HG02852 (cell line): Measurements from ENCODE around the gene CNNM1.

Source experiments
- ATAC-seq: cut with Tn5 transposase; IDR thresholded peaks from one replicate; pipeline ENCODE4 v1.9.1; 2021; ENCODE audit warnings: mild to moderate bottlenecking, moderate library complexity; ENCODE audit not compliant: unreplicated experiment

CNNM1 gene

GRCh38 chr10:99337311-99337811 lies 8.2 kb downstream of the CNNM1 start:
- ATAC-seq, result no peak

- no peak for ATAC-seq
Measured at GRCh38 chr10:99337901-99338300, 8.7 kb downstream of the CNNM1 start.

DNA sequence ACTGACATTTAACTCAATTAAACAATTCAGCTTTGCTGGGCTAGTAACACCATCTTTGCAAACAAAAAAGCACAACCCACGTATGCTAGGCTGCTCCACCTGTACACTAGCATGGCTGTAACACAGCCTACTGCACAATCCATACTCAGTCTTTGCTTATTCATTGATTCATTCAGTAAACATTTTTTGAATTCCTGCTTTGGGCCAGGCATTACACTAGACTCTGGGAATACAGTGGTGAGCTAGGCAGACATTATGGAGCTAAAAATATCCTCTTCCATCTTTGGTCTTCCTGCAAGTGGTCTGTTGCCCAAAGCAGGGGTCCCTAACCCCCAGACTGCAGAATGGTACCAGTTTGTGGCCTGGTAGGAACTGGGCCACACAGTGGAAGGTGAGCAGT lies 9.9 kb downstream of the CNNM1 start:
- ATAC-seq, result no peak

DNA sequence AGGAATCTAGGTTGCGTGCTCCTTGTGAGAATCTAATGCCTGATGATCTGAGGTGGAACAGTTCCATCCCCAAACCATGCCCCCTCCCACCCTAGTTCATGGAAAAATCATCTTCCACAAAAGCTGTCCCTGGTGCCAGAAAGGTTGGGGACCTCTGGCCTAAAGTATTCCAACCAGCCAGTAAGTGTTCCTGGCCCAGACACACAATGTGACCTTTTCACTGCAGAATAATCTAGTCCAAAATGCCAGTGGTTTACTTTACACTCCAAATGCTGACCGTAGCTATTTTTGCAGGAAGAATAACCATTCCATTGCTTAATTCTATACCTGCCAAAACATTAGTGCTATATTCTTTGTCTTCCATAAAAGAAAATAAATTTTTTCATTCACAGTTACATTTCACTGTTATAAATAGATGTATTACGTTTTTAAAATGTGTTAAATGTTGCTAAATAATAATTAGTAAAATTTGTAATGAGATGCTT lies 10.4 kb downstream of the CNNM1 start:
- no peak for ATAC-seq

DNA sequence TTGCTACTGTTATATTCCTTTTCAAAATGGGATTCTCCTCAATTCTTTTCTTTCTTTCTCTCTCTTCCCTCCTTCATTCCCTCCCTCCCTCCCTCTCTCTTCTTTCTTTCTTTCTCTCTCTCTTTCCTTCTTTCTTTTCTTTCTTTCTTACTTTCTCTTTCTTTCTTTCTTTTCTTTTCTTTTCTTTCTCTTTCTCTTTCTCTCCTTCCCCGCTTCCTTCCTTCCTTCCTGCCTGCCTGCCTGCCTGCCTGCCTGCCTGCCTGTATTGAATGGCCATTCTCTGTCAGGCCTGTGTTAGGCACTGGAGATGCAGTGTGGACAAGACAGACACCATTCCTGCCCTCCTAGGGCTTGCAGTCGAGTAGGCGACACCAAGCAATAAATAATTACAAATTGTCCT lies 11.5 kb downstream of the CNNM1 start:
- no peak for ATAC-seq

DNA sequence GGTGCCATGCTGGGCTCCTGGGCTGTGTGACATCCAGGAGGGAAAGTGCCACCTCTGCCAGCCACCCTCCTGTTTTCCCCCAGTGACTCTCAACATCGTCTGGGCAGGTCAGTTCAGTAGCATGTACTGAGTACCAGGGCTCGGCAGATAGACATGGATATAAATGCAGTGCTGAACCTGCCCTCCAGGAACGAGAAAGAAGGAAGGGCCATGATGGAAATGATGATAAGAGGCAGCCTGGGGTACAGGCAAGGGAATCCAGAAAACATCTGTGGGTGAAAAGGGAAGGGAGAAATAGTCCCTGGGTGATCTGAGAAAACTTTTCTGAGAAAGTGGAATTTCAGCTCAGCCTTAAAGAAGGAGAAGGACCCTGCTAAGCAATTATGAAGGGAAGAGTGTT lies 12.1 kb downstream of the CNNM1 start:
- ATAC-seq, result no peak

GRCh38 chr10:99341860-99342490 lies 12.8 kb downstream of the CNNM1 start:
- no peak for ATAC-seq

DNA sequence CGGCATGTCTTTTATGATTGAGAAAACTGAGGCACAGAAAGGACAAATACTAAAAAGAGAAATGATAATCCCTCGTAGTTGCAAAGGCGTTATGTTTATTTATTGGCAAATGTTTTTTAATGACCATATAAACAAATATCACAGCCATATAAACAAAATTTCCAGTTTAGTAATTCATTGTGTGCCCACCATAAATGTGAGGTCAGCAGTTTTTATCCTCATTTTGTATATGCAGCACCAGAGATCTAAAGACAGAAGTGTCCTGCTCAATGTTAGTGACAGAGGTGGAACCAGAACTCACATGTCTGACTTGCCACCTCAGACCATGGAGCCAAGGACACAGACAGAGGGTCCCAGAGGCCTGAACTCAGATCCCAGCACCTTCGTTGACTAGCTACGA lies 14.1 kb downstream of the CNNM1 start:
- ATAC-seq, result no peak

- ATAC-seq, result no peak
Measured at GRCh38 chr10:99344715-99345114, 15.6 kb downstream of the CNNM1 start.

- no peak for ATAC-seq
Measured at GRCh38 chr10:99345350-99345749, 16.2 kb downstream of the CNNM1 start.

GRCh38 chr10:99346247-99346646 lies 17.1 kb downstream of the CNNM1 start:
- ATAC-seq, result no peak

DNA sequence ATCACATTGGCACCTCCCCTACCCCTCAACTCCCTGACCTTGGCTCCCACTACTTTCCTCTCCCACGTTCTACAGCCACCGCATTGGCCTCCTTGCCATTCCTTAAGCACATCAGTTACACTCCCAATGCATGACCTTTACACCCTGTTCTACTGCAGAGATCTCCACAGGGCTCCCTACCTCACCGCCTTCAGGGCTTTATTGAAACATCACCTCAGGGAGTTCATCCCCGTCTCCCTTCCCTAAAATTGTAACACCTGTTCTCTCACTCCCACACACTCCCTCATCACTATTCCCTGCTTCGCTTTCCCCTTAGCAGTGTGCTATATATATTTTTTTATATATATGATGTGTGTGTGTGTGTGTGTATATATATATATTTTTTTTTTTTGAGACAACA lies 18.5 kb downstream of the CNNM1 start:
- no peak for ATAC-seq

GRCh38 chr10:99353182-99353581 lies 24.0 kb downstream of the CNNM1 start:
- no peak for ATAC-seq

- no peak for ATAC-seq
Measured at GRCh38 chr10:99357691-99358090, 28.5 kb downstream of the CNNM1 start.

DNA sequence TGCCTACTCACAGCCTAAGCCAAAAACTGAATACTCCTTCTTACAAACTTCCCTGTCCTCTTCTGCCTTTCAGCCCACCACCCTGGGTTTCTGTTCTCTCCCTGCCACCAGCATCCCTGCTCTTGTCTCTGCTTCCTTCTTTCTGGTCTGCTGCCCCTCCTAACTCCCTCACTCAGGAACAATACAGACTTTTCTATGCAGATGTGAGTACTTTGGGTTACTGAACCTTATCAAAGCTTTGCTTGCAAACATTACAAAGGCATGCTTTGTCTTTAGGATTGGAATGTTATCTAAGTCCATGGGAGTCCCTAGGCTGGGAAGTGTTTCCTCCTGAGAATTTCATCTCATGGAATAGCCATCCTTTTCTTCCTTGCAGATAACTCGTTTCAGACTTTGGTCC lies 28.9 kb downstream of the CNNM1 start:
- no peak for ATAC-seq

- ATAC-seq, result no peak
Measured at GRCh38 chr10:99360934-99361333, 31.8 kb downstream of the CNNM1 start.

DNA sequence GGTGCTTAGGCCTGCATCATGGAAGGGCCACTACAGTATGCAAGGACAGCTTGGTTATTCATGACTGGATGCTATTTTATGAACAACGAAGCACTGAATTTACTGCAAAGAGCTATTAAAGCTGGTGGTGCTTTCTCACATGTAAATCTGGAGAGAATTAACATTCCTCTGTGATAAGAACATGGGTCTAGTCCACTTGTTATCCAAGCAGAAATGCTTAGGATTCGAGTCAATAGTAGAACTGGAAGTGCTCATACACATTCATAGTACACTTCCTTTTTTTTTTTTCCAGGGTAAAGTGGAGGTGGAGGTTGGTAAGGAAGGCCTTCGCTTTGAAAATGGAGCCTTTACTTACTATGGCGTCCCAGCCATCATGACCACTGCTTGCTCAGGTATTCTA lies 35.0 kb downstream of the CNNM1 start:
- ATAC-seq, result no peak

- ATAC-seq, result no peak
Measured at GRCh38 chr10:99365311-99365710, 36.2 kb downstream of the CNNM1 start.

DNA sequence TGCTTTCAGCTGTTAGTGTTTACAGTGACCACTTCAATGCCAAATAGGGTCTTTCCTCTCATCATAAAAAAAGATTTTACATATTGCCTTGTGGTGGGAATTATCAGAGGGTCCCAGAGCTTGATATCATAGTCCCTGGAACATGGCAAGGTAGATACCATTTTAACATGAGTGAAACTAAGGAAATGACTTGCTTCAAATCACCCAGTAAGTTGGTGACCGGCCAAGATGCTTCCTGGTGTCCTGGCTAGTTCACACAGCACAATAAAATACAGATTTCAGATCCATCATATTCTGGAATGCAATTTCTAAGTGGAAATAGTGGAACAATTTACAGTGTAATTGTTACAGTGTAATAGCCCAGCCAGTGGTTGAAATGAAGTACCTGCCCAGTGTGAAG lies 36.6 kb downstream of the CNNM1 start:
- ATAC-seq, result no peak

DNA sequence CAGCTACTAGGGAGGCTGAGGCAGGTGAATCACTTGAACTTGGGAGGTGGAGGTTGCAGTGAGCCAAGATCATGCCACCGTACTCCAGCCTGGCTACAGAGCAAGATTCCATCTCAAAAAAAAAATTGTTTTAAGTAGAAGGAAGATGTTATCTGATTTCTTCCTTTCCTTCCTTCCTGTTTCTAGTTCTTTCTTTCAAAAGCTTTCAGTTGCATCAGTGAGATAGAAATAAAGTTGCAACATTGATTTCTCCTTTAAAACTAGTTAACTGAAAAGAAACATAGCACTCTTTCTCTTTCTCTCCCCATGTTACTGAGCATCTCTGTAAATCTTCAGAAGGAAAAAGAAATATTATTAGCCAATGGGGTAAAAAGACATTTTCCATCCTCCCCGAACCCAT lies 37.5 kb downstream of the CNNM1 start:
- ATAC-seq, result no peak

GRCh38 chr10:99368646-99369045 lies 39.5 kb downstream of the CNNM1 start:
- no peak for ATAC-seq

DNA sequence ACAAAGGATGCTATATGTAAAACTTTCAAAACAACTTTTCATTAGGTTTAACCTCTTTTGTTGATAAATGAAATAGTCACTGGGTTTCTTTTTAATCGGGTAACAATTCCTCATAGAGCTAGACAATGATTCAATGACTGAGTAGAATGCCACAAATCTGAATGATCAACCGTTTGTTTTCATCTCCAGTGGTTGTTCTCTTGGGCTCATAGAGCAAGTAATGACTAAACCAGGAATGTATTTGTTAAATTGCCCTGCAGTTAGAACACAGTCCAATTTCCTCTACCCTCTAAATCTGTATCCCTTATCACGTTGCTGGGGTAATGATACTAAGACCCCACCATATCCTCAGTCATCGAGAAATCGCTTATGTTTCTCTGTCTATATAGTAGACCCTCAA lies 40.0 kb downstream of the CNNM1 start:
- ATAC-seq, result no peak

GRCh38 chr10:99369551-99369950 lies 40.4 kb downstream of the CNNM1 start:
- no peak for ATAC-seq
